Keratinocyte (primary cell): ENCODE measurements around the gene ZFP36L1.

Experiments used
- EZH2 ChIP-seq: IDR thresholded peaks from one replicate; pipeline ENCODE4 v1.6.1; 2012; ENCODE audit warnings: inconsistent platforms, mild to moderate bottlenecking, low read length, moderate library complexity
- TF ChIP-seq, protein P1 (sequence below), 3 experiments: IDR thresholded peaks in 1 of 3; conservative IDR thresholded peaks in 1 of 3; optimal IDR thresholded peaks in 1 of 3; 2 replicates in 2 of 3; 3 replicates in 1 of 3; pipeline versions ENCODE3 to v1.5.1; 2011; ENCODE audit warnings: low read length in 3 of 3, mild to moderate bottlenecking in 3 of 3, moderate library complexity in 2 of 3, control low read depth in 1 of 3, inconsistent platforms in 1 of 3; ENCODE audit not compliant: insufficient read depth in 2 of 3; ENCODE audit errors: extremely low read depth in 1 of 3

- TF ChIP-seq, protein P1, sequence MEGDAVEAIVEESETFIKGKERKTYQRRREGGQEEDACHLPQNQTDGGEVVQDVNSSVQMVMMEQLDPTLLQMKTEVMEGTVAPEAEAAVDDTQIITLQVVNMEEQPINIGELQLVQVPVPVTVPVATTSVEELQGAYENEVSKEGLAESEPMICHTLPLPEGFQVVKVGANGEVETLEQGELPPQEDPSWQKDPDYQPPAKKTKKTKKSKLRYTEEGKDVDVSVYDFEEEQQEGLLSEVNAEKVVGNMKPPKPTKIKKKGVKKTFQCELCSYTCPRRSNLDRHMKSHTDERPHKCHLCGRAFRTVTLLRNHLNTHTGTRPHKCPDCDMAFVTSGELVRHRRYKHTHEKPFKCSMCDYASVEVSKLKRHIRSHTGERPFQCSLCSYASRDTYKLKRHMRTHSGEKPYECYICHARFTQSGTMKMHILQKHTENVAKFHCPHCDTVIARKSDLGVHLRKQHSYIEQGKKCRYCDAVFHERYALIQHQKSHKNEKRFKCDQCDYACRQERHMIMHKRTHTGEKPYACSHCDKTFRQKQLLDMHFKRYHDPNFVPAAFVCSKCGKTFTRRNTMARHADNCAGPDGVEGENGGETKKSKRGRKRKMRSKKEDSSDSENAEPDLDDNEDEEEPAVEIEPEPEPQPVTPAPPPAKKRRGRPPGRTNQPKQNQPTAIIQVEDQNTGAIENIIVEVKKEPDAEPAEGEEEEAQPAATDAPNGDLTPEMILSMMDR (optimal IDR thresholded peaks at IDR 0.05 in 1 of 3, IDR thresholded peaks at IDR 0.05 in 1 of 3, conservative IDR thresholded peaks at IDR 0.05 in 1 of 3; ENCODE audit: extremely low read depth in 1 of 3, insufficient read depth in 2 of 3, low read length in 3 of 3) = no peak
- no peak for TF ChIP-seq EZH2
Measured at GRCh38 chr14:68806526-68807147, 13.8 kb upstream of the ZFP36L1 start.
